Measurements from ENCODE around the gene DHRS11. TPM values are rescaled to one million over a fixed set of nuclear protein-coding genes. Genes with fewer than 3 reads are reported as not detected.

DHRS11 gene
- total and polyA plus RNA-seq, 10 of the 15 experiments (the other 5 are each of a cell fraction or from before 2014, with no cell fraction given) = 3.4 to 23.0 (median 14.5) TPM

GRCh38 chr17:36545465-36546417 is 45.9 kb upstream of the DHRS11 start (continued):
- no peak for TF ChIP-seq HDAC6 (IDR thresholded peaks at IDR 0.05; ENCODE audit: unreplicated experiment)
- 0 out of 2 replicates have a peak, but pooled peaks have one; percentile 26 for TF ChIP-seq REST (IDR thresholded peaks at IDR 0.05; ENCODE audit: low read depth, low read length)
- TF ChIP-seq TCF12 (IDR thresholded peaks at IDR 0.05; ENCODE audit: low read depth, low read length) = peak; percentile 84
- no peak for TF ChIP-seq ZNF24 (IDR thresholded peaks at IDR 0.05)
- peak; percentile 84 for TF ChIP-seq CREB1 (IDR thresholded peaks at IDR 0.05; ENCODE audit: low read depth)
- TF ChIP-seq SREBF1 (IDR thresholded peaks at IDR 0.05; ENCODE audit: low read length) = 0 out of 2 replicates have a peak, but pooled peaks have one; percentile 29
- no peak; the same call in 1 of the 2 replicates for TF ChIP-seq STAT1 (conservative IDR thresholded peaks at IDR 0.05)
- TF ChIP-seq ATF3 (IDR thresholded peaks at IDR 0.05; ENCODE audit: borderline replicate concordance, extremely low read depth, low read depth, low read length) = no peak
- peak; percentile 65 for TF ChIP-seq IRF4 (IDR thresholded peaks at IDR 0.05; ENCODE audit: low read depth, low read length)
- TF ChIP-seq TARDBP (IDR thresholded peaks at IDR 0.05; ENCODE audit: borderline replicate concordance) = peak; percentile 92
- no peak for TF ChIP-seq ZBTB11 (CRISPR knock-in tag; IDR thresholded peaks at IDR 0.05)
- TF ChIP-seq IKZF1 (conservative IDR thresholded peaks at IDR 0.05) = peak; percentile 93
- TF ChIP-seq MLLT1 (IDR thresholded peaks at IDR 0.05) = 0 out of 2 replicates have a peak, but pooled peaks have one; percentile 48
- TF ChIP-seq SIX5 (IDR thresholded peaks at IDR 0.05; ENCODE audit: low read depth, low read length, severe bottlenecking) = peak; percentile 63
- TF ChIP-seq CEBPB (IDR thresholded peaks at IDR 0.05; ENCODE audit: borderline replicate concordance in 1 of 2, low read depth in 2 of 2, low read length in 2 of 2) = no peak
- TF ChIP-seq YBX1 (IDR thresholded peaks at IDR 0.05) = no peak
- TF ChIP-seq BCLAF1 (IDR thresholded peaks at IDR 0.05) = no peak
